HG03565 (cell line): ENCODE results near the gene LGI4.
"Not testable (repeated sequence)": the region's sequence is repeated elsewhere in the genome, so short reads cannot be mapped to it uniquely, and the experiment has no call there.

ENCODE experiments used
- ATAC-seq: cut with Tn5 transposase; IDR thresholded peaks from one replicate; pipeline ENCODE4 v1.9.1; 2021; ENCODE audit warnings: mild to moderate bottlenecking, moderate library complexity; ENCODE audit not compliant: unreplicated experiment

The LGI4 gene

GRCh38 chr19:35161434-35161743 lies 26.5 kb upstream of the LGI4 start:
- ATAC-seq, result no peak

GRCh38 chr19:35160629-35161433 lies 26.0 kb upstream of the LGI4 start:
- ATAC-seq, result no peak

- no peak for ATAC-seq
Measured at GRCh38 chr19:35159606-35160005, 24.7 kb upstream of the LGI4 start.

GRCh38 chr19:35157431-35157830 lies 22.6 kb upstream of the LGI4 start:
- no peak for ATAC-seq

GRCh38 chr19:35156673-35157014 lies 21.8 kb upstream of the LGI4 start:
- ATAC-seq, result no peak

GRCh38 chr19:35155981-35156672 lies 21.3 kb upstream of the LGI4 start:
- no peak for ATAC-seq

- ATAC-seq, result no peak
Measured at GRCh38 chr19:35155441-35155840, 20.6 kb upstream of the LGI4 start.

- no peak for ATAC-seq
Measured at GRCh38 chr19:35154525-35155406, 19.9 kb upstream of the LGI4 start, which contains the start of gene FXYD5. TSS of gene FXYD5 (plus strand) at chr19:35154735. CDS start at chr19:35155551, 816 bp downstream.

GRCh38 chr19:35153701-35154524 lies 19.1 kb upstream of the LGI4 start:
- ATAC-seq, result no peak

- not testable (repeated sequence) for ATAC-seq
Measured at GRCh38 chr19:35153129-35153522, 18.3 kb upstream of the LGI4 start.

GRCh38 chr19:35151273-35152065 lies 16.6 kb upstream of the LGI4 start:
- no peak for ATAC-seq

- ATAC-seq, result no peak
Measured at GRCh38 chr19:35150445-35150844, 15.6 kb upstream of the LGI4 start.

GRCh38 chr19:35149463-35149862 lies 14.6 kb upstream of the LGI4 start:
- no peak for ATAC-seq

GRCh38 chr19:35146746-35147459 lies 12.0 kb upstream of the LGI4 start:
- ATAC-seq, result no peak

- ATAC-seq, result no peak
Measured at GRCh38 chr19:35144600-35145436, 10.0 kb upstream of the LGI4 start.

GRCh38 chr19:35144259-35144599 lies 9.4 kb upstream of the LGI4 start:
- ATAC-seq, result no peak

- ATAC-seq, result no peak
Measured at GRCh38 chr19:35143818-35144217, 9.0 kb upstream of the LGI4 start.

GRCh38 chr19:35143231-35143715 lies 8.4 kb upstream of the LGI4 start, which contains the start of gene FXYD7:
TSS of gene FXYD7 (plus strand) at chr19:35143255. CDS start at chr19:35143334, 79 bp downstream.
- no peak for ATAC-seq
